Measurements from ENCODE around the gene INPP5D.

Gene INPP5D

DNA sequence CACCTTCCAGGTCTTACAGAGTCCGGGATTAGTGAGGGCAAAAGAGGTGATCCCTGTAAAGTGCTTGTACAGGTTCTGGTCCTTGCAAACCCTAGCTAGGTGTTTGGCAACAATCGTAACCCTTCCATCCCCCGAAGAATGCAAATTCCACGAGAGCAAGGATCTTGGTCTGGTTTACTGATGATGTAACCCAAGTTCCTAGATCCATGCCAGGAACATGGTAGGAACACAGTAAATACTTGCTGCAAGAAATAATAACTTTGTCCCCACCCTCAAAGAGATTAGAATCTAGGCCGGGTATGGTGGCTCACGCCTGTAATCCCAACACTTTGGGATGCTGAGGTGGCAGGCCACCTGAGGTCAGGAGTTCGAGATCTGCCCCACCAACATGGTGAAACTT lies 34.4 kb upstream of the INPP5D start:
- ATAC-seq (ENCODE audit: low read depth), result no peak
- no peak overlapping the region for H3K4me3 ChIP-seq (ENCODE audit: severe bottlenecking)
- H3K9me3 ChIP-seq (ENCODE audit: severe bottlenecking), result no peaks in the 10 kb centered on the region
- H3K27ac ChIP-seq (ENCODE audit: poor library complexity, severe bottlenecking), result peak overlapping the region; percentile 39
- no peak for DNase-seq (ENCODE audit: low spot score)
- peaks cover 30% of the 10 kb centered on the region for H3K4me1 ChIP-seq (ENCODE audit: insufficient read depth, poor library complexity, severe bottlenecking)
- TF ChIP-seq, protein P1, sequence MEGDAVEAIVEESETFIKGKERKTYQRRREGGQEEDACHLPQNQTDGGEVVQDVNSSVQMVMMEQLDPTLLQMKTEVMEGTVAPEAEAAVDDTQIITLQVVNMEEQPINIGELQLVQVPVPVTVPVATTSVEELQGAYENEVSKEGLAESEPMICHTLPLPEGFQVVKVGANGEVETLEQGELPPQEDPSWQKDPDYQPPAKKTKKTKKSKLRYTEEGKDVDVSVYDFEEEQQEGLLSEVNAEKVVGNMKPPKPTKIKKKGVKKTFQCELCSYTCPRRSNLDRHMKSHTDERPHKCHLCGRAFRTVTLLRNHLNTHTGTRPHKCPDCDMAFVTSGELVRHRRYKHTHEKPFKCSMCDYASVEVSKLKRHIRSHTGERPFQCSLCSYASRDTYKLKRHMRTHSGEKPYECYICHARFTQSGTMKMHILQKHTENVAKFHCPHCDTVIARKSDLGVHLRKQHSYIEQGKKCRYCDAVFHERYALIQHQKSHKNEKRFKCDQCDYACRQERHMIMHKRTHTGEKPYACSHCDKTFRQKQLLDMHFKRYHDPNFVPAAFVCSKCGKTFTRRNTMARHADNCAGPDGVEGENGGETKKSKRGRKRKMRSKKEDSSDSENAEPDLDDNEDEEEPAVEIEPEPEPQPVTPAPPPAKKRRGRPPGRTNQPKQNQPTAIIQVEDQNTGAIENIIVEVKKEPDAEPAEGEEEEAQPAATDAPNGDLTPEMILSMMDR (IDR thresholded peaks at IDR 0.05; ENCODE audit: poor library complexity, severe bottlenecking), result no peak
- no peaks in the 10 kb centered on the region for H3K27me3 ChIP-seq (ENCODE audit: insufficient read depth, poor library complexity, severe bottlenecking)
- no peaks in the 10 kb centered on the region for H3K36me3 ChIP-seq (ENCODE audit: low read depth)

DNA sequence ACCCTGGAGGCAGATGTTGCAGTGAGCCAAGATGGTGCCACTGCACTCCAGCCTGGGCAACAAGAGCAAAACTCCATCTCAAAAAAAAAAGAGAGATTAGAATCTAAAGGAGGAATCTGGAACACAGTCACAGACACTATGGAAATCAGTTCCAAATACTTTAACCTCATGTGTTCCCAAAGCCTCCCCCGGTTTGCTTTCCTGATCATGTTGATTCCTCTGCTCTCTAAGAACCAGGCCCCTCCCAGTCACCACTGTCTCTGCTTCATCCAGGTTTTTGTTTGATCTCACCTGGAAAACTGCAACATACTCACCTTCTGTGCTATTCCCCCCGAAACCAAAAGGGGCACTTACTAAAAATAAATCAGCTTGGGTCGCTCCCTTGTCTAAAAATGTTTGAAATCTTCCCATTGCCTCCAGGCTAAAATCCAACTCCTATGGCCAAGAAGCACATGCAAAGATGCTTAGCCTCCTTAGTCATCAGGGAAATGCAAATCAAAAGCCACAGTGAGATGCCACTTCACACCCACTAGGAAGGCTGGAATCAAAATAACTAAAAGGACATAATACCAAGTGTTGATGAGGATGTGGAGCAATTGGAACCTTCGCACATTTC lies 33.8 kb upstream of the INPP5D start:
- no peaks in the 10 kb centered on the region for H3K9me3 ChIP-seq (ENCODE audit: severe bottlenecking)
- H3K4me1 ChIP-seq (ENCODE audit: insufficient read depth, poor library complexity, severe bottlenecking), result peaks cover 30% of the 10 kb centered on the region
- TF ChIP-seq, protein P1 (IDR thresholded peaks at IDR 0.05; ENCODE audit: poor library complexity, severe bottlenecking), result no peak
- H3K27ac ChIP-seq (ENCODE audit: poor library complexity, severe bottlenecking), result peak overlapping the region; percentile 39
- ATAC-seq (ENCODE audit: low read depth) (peak; percentile 52), DNase-seq (ENCODE audit: low spot score) (no peak)
- H3K4me3 ChIP-seq (ENCODE audit: severe bottlenecking), result no peak overlapping the region
- no peaks in the 10 kb centered on the region for H3K36me3 ChIP-seq (ENCODE audit: low read depth)
- H3K27me3 ChIP-seq (ENCODE audit: insufficient read depth, poor library complexity, severe bottlenecking), result no peaks in the 10 kb centered on the region

DNA sequence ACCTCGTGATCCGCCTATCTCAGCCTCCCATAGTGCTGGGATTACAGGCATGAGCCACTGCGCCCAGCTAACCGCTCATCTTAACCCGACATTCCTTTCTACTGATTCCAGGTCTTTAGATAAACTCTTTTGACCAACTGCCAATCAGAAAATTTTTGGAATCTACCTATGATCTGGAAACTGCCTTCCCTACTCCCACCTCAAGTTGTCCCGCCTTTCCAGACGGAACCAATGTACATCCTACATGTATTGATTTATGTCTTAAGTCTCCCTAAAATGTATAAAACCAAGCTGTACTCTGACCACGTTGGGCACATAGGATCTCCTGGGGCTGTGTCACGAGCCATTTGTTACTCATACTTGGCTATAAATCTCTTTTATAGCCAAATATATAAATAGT lies 30.8 kb upstream of the INPP5D start:
- no peak for DNase-seq (ENCODE audit: low spot score)

DNA sequence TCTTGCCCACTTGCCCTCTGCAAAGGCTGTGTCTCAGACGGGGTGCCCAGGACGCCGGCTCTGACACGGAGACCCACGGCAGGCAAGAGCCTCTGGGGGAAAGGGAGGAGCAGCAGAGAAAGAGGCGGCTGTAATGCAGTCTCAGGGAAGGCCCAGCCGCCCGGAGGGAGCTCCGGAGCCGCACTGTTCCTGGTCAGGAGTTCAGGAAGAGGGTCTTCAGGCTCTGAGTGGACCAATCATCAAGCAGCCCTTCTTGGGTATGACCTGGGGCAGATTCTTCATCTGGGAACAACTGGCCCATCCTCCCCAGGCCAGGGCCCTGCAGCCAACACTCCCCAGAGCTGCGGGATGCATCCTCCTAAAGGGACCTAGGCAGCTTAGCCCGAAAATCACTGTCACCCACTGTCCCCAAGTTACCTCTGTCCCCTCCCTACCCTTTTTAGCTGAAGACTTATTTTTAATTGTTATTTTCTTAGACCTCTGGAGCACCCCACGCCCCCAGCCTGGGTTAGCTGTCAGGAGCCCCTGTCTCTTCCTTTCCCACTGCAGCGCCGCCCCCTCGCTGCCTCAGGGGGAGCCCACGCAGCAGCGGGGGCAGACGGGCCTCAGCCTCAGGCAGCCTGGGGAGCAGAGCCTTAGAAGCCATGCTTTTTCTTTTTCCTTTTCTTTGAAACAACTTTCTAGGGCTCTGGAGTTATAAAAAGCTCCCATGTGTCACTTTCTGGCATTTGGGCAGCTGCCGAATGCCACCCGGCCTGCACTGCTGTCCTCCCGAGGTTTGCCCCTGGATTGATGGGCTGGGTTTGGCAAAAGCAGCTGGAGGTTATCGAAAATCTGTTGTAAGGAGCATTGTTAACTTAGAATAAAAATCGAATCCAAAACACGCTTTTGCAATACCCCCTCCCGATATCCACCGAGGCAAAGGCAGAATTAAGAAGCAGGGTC lies 28.3 kb upstream of the INPP5D start:
- Histone ChIP-seq H3K36me3 (ENCODE audit: low read depth) (no peaks in the 10 kb centered on the region), H3K4me1 (ENCODE audit: insufficient read depth, poor library complexity, severe bottlenecking) (peaks cover 27% of the 10 kb centered on the region), H3K4me3 (ENCODE audit: severe bottlenecking) (no peak overlapping the region), H3K9me3 (ENCODE audit: severe bottlenecking) (no peaks in the 10 kb centered on the region), H3K27ac (ENCODE audit: poor library complexity, severe bottlenecking) (no peak overlapping the region), H3K27me3 (ENCODE audit: insufficient read depth, poor library complexity, severe bottlenecking) (no peaks in the 10 kb centered on the region)
- no peak for ATAC-seq (ENCODE audit: low read depth)
- TF ChIP-seq, protein P1 (IDR thresholded peaks at IDR 0.05; ENCODE audit: poor library complexity, severe bottlenecking), result no peak
- no peak for DNase-seq (ENCODE audit: low spot score)

More for the DNA sequence above, 30.8 kb upstream of the INPP5D start:
- Histone ChIP-seq H3K4me1 (ENCODE audit: insufficient read depth, poor library complexity, severe bottlenecking) (peaks cover 35% of the 10 kb centered on the region), H3K27me3 (ENCODE audit: insufficient read depth, poor library complexity, severe bottlenecking) (no peaks in the 10 kb centered on the region), H3K9me3 (ENCODE audit: severe bottlenecking) (no peaks in the 10 kb centered on the region), H3K27ac (ENCODE audit: poor library complexity, severe bottlenecking) (peak overlapping the region; percentile 85), H3K36me3 (ENCODE audit: low read depth) (no peaks in the 10 kb centered on the region), H3K4me3 (ENCODE audit: severe bottlenecking) (no peak overlapping the region)
- TF ChIP-seq, protein P1 (IDR thresholded peaks at IDR 0.05; ENCODE audit: poor library complexity, severe bottlenecking), result no peak
- ATAC-seq (ENCODE audit: low read depth), result peak; percentile 84
